GM19438 (cell line): ENCODE measurements around the gene SMKR1.
"Not testable (repeated sequence)": the region's sequence is repeated elsewhere in the genome, so short reads cannot be mapped to it uniquely, and the experiment has no call there.

ENCODE experiments used
- ATAC-seq: cut with Tn5 transposase; IDR thresholded peaks from one replicate; pipeline ENCODE4 v1.9.1; 2021; ENCODE audit warnings: low read depth; ENCODE audit not compliant: unreplicated experiment

SMKR1 gene

DNA sequence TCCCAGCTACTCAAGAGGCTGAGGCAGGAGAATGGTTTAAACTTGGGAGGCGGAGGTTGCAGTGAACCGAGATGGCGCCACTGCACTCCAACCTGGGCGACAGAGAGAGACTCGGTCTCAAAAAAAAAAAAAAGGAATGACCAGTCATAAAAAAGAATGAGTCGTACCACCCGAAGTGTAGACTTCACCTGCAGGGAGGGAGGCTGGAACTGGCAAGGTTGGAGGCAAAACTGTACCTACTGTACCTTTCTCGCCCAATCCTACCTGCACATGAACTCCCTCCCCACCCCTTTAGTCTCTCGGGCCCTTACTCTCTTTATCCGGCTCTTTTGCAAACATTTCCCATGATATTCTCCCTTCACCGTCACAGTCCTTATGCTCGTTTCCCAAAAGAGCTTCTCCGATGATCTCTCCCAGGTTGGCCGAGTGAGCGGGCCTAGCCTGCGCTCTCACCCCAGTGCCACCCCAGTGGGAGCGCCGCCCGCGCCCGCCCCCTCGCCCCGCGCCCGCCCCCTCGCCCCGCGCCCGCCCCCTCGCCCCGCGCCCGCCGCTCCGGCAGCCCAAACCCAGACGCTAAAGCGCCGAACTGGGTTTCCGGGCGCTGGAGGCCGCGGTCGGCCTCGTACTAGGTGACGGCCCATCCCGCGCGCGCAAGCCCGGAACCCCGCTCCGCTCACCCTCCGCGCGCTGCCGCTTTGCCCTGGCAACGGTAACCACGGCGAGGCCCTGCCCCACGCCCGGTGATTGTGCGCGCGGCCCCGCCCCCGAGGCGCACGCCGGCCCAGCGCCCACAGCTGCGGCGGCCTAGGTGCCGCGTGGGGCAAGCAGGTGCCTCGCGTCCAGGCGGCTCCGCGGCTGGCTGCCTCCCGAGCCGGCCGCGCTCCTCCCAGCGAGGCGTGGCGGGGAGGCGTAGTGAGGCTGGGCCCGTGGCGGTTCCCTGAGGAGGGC, at the start of gene SMKR1:
SMKR1 (plus strand) TSS at position 772 of the 948 bp plus-strand sequence. CDS start 294 bp downstream, outside the sequence.
- ATAC-seq, result peak; percentile 78

DNA sequence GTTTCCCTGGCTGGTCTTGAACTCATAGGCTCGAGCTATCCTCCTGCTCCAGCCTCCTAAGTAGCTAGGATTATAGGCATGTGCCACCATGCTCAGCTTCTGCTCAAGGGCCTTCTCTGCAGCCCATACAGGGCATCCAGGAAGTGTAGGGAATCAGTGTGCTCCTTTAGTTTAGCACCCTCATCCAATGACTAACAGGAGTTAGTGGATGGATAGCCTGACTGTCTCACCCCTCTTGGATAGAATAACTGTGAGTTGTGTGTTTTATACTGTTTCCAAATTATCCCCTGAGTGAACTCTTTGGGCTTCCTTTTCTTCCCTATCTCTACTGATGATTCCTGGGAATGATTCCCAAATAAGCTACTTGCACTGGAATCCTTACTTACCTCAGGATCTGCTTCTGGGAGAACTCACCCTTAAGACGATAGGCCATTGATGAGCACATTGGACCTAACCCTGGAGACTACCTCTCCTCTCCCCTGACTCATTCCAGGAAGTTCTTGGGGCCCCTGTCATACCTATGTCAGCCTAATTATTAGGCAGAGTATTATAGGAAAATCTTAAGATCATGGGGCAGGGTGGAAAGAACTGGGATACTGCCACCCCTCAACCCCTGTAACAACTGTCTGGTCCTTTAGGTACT, 49.6 kb upstream of the SMKR1 start:
- ATAC-seq, result no peak

DNA sequence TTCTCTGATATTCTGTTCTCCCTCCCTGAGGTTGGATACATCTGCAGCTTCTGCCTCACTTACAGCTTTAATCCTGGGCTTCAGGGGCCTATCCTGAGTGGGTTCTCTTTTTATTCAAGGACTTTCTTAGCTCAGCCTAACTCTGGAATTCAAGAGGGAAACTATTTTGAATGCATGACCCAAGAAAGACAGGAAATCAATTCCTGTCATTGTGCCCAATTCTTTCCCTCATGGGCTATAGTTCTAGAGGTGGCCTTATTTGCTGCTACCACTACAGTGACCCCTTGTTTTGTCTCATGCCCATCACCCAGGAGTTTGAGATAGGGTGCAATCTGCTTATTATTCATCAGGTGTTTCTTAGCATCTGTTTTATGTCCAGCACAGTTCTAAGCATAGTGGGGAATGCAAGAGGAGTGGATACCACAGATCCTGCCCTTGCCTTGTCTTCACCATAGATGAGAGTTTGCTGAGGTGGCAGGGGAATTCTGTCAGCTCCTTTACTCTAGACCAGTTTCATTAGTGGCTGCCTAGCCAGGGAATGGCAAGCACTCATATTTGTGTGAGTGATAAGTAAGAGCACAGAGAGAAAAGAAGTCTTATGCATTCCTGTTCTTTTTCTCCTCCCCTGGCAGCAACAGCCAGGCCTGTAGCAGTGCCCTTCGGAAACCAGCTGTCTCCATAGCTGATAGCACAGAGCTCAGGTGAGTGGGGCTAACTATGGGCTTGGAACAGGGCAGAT, 48.7 kb upstream of the SMKR1 start:
- no peak for ATAC-seq

DNA sequence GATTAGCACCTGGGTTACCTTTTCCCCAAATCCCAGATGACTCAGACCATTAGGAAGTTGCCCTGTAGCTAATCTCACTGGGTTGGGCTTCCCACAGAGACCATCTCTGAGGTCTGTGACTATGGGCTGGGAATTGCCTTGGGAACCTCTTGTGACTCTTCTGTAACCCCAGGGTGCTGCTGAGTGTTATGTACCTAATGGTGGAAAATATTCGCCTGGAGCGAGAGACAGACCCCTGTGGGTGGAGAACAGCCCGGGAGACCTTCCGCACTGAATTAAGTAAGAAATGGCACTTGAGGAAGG, 48.1 kb upstream of the SMKR1 start:
- ATAC-seq, result no peak

DNA sequence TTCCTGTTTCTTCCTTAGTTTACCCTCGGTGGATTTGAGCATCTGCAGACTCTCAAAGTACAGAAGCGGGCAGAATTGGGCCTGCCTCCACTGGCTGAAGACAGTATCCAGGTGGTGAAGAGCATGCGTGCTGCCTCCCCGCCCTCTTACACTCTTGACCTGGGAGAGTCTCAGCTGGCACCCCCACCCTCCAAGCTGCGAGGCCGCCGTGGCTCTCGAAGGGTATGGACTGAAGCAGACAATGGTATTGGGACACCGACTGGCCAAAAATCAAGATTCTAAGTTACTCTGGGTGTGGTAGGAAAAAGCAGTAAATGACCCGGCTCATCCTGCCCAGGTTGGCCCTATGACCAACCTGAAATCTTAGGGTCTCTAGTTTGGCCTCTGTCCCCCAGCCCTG, 45.9 kb upstream of the SMKR1 start:
- ATAC-seq, result no peak

DNA sequence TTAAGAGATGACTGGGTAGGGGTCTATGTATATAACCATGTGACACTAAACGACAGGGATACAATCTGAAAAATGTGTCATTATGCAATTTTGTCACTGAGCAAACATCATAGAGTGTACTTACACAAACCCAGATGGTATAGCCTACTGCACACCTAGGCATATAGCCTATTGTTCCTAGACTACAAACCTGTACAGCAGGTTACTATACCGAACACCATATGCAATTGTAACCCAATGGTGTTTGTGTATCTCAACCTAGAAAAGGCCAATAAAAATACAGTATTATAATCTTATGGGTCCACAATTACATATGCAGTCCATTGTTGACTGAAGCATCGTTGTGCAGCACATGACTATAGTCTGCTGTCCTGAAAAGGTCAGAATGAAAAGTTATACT, 45.2 kb upstream of the SMKR1 start:
- no peak for ATAC-seq

DNA sequence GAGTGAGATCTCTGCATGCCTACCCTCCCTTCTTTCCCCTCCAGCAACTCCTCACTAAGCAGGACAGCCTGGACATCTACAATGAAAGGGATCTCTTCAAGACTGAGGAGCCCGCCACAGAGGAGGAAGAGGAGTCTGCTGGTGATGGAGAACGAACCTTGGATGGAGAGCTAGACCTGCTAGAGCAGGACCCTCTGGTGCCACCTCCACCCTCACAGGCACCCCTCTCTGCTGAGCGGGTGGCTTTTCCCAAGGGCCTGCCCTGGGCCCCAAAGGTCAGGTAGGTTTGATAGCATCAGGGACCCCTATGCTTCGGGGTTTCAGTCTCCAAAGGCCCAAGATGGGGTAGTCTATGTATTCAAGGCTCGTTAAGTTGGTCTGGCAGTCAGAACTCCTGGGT, 44.2 kb upstream of the SMKR1 start:
- ATAC-seq, result no peak

DNA sequence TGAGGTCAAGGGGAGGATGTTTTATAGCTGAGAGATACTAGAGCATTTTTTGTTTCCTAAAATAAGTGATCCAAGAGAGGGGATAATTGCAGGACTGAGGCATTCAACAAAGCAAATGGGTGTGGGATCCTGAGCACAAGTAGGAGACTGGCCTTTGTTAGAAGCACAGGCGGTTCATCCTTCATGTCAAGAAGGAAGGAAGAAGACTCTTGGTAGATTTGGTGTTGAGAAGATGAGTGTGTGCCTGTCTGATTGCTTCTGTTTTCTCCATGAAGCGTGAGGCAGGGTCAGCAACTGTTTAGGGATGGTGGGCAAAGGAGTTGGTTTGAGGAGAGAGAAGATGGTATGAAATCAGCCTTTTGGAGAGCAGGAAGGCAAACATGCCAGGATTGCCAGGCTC, 40.5 kb upstream of the SMKR1 start:
- ATAC-seq, result no peak

DNA sequence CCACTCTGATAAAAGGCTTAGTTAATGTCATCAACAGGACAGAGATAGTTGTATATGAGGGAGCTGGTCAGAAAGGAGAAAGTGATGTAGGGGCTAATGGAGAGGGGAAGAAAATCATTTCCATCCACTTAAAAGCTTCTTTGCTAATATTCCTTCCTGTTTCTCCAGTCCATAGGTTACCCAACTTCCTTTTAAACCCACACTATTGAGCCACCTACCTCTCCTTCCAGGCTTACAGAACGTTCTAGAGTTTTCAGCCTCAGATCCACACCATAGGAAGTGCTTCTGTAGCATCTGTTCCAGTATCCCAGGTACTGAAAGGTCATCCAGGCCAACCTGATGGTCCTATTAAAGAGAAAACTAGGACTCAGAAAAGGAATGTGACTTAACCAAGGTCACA, 39.9 kb upstream of the SMKR1 start:
- no peak for ATAC-seq

DNA sequence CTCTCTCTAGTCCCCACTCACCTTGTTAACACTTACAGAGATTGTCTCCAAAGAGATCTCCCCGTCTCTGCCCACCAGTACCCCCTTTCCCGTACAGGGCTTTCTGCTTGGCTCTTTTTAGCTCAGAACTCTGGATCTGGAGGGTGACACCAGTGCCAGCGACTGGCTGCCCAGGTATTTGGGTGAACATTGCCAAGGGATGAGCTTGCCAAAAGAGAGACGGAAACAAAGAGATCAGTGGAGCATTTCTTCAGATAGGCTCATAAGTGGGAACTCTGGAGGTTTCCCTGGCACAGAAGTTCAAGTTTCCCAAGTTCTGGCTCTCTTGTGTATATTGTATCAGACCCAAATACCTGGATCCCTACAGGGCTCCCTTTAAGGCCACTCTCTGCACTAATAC, 38.1 kb upstream of the SMKR1 start:
- no peak for ATAC-seq

DNA sequence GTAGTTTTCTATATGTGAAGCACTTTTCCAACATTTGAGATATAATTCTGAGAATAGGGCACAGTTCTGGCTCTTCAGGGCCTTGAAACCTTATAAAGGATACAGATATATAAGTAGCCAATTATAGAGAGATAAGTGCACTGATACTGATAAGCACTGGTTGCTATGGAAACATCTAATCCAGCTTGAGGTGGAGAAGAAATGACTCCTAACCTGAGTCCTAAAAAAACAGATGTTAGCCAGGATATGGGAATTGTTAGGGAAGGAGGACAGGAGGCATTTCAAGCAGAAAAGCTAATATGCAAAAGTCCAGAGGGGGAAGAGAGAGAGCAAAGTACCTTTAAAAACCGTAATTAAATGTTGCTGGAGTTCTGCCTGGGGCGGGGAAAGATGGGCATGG, 37.3 kb upstream of the SMKR1 start:
- ATAC-seq, result no peak

DNA sequence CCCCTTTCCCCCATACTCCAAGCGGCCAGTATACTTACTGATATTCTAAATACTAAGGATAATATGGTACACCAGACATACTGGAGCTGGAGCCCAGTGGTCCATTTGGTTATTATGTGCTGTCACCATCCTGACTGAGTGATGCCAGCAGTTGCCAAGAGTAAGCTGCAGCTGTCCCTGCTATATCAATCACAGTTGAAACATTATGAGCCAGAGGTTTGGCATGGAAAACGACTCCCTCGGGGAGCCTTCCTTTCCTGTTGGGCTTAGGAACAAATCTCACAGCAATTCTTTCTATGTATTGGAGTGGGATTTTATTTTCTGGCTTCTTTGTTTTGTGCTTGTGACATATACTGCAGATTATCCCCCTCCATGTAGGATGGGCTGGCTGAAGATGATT, 35.5 kb upstream of the SMKR1 start:
- ATAC-seq, result no peak

DNA sequence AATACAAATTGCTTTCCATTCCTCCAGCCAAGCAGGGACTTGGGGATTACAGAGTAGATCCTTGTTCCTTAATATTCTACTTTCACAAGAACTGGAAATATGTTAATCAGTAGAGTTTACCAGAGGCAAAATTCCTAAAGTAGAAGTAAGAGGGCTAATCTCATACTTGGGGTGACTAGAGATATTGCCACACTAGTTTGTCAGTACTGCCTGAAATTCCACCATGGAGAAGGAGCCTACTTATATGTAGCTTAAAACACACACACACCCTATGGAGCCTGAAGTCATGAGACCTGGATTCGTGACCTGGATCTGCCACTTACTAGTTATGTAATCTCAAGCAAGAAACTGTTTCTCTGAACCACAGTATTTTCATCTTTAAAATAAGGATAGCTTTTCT, 34.2 kb upstream of the SMKR1 start:
- no peak for ATAC-seq

DNA sequence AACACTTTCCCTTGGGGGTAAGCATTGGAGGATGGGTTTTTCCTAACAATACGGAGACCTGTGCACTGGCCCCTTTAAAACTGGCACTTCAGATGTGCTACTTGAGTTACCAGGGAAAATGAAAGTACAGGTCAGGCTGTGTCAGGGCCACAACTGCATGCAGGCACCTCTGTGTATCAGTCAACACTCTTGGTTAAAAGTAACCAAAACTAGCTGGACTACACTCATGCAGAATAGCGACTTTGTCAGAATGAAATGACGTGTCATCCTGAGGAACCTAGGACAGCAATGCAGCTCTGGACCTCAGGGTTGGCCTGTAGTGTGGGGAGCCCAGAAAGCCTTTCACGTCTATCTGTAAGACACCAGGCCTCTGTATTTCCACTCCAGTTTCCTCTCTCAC, 33.8 kb upstream of the SMKR1 start:
- ATAC-seq, result no peak

DNA sequence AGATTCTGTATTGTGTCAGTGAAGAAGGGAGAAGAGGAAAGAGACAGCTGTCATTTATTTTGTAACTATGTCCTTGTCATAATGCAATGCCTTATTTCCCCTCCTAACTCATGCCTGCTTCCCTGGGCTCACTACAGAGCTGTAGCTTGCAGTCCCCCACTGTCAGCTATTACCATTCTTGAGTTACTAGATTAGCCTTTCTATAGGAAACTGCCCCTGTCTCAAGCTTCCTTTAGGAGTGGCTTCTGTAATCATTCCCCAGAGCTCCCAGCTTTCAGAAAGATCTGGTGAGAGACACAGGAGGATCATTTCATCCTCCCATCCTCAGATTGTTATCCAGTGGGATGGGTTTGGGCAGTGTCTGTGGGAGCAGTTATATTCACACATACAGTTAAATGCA, 32.4 kb upstream of the SMKR1 start:
- no peak for ATAC-seq

DNA sequence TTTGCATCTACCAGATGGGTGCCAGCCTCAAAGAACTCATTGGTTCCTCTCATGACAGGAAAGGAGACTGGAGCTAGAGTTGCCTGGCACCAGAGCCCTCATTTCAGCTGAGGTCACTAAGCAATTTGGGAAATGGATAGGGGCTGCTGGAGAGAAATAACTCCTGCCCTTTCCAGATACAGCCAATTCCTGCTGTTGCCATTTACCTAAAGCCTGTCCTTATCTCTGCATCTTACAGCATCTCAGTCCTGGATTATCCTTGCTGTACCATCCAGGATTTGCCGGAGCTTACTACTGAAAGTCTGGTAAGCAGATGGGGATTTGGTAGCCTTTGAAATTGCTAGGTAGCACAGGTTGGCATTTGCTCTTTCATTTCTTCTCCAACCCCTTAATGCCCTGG, 31.9 kb upstream of the SMKR1 start:
- no peak for ATAC-seq

DNA sequence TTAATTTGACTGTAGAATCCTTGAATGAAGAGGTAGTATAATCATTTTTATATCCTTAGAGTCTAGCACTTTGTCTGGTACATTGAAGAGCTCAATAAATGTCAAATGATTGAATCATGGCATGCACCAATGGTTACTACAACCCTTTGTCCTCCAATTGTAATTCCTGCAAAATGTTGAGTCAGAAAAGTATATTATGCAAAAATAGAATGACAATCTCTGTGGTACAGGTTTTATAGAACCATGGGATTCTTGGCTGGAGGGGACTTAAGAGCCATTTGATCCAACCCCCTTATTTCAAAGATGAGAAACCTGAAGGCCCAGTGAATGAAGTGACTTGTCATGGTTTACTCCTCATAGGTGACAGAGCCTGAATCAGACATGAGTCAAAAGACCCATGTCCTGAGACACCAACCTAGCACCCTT, 30.9 kb upstream of the SMKR1 start:
- ATAC-seq, result no peak

DNA sequence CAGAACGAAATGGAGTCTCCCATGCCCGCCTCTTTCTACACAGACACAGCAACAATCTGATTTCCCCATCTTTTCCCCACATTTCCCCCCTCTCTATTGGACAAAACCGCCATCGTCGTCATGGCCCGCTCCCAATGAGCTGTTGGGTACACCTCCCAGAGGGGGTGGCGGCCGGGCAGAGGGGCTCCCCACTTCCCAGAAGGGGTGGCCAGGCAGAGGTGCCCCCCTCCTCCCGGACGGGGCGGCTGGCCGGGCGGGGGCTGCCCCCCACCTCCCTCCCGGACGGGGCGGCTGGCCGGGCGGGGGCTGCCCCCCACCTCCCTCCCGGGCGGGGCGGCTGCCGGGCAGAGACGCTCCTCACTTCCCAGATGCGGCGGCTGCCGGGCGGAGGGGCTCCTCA, 26.4 kb upstream of the SMKR1 start:
- ATAC-seq, result not testable (repeated sequence)

DNA sequence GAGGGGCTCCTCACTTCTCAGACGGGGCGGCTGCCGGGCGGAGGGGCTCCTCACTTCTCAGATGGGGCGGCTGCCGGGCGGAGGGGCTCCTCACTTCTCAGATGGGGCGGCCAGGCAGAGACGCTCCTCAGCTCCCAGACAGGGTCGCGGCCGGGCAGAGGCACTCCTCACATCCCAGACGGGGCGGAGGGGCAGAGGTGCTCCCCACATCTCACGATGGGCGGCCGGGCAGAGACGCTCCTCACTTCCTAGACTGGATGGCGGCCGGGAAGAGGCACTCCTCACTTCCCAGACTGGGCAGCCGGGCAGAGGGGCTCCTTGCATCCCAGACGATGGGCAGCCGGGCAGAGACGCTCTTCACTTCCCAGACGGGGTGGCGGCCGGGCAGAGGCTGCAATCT, 25.9 kb upstream of the SMKR1 start:
- ATAC-seq, result not testable (repeated sequence)

DNA sequence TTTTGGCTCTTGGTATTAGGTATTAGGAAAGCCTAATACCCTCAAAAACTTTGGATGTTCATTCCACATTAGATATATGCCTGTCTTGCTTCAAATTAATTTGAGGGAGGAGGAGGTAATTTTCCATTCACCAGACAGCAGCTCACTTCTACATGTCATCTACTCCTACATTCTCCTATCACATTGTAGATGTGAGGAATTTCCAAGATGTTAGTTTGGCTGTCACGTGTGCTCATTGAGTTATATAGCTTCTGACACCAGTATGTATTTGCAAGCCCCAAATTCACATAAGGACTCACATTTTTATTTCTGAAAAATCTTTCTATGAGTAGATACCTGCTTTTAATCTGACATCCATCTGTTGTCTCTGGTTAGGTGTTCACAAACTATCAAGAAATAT, 22.5 kb upstream of the SMKR1 start:
- no peak for ATAC-seq

DNA sequence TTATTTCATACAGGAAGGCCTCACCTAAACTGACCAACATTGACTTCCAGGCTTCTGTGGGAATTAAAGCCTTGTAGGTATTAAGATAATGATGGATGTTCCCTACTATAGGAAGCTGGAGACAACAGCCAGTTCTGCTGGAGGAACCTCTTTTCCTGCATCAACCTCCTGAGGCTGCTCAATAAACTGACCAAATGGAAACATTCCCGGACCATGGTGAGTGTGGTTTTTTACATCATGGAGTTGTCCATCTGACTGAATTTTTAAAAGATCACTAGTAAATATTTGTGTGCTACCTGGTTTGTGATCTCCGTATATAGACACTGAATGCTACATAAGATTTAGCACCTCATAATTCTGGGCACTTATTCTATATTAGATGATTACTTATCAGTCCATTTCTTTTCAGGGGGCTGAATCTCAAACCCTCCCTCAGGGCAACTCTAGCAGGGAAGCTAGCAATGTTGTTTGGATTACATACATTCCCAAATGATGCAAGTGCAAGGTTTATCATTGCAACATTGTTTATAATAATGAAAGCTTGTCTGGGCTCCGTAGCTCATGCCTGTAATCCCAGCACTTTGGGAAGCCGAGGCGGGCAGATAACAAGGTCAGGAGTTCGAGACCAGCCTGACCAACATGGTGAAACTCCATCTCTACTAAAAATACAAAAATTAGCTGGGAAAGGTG, 21.5 kb upstream of the SMKR1 start:
- ATAC-seq, result no peak
